Tracheal epithelial cell (primary cell): Measurements from ENCODE around the gene ARL15. TPM values are rescaled to one million over a fixed set of nuclear protein-coding genes. Genes with fewer than 3 reads are reported as not detected.

Source experiments
- total RNA-seq: library from RNA; depleted of rRNA; stranded (reverse); fragments of >200 nt; gene quantifications from 2 replicates; pipeline ENCODE4 v1.2.1, GENCODE V29; 2014

ARL15 gene
- total RNA-seq = 14.2 and 17.9 TPM in 2 replicates

GRCh38 chr5:54310433-54311175 lies at the start of gene ARL15:
TSS of gene ARL15 (minus strand) at chr5:54310573.

Other genes with a start within 250 kb of the ARL15 start
- gene HSPB3, start 145.1 kb upstream of the ARL15 start, total RNA-seq = not detected in 2 replicates
- gene SNX18, start 207.2 kb upstream of the ARL15 start, total RNA-seq = 47.5 and 49.9 TPM in 2 replicates